Mesenchymal stem cell (in vitro differentiated cells and primary cell): ENCODE measurements around the gene DGCR6L.
"Not testable (repeated sequence)": the region's sequence is repeated elsewhere in the genome, so short reads cannot be mapped to it uniquely, and the experiment has no call there.

Experiments used
- DNase-seq: peaks from one replicate; pipeline ENCODE4 v3.0.0-alpha.2; 2013
- H2AFZ ChIP-seq: one replicate; pipeline ENCODE4 v1.6.1; 2013; ENCODE audit warnings: low read depth, mild to moderate bottlenecking, control low read depth, inconsistent platforms, low read length, moderate library complexity
- H2AK5ac ChIP-seq: 2 replicates; pipeline ENCODE4 v1.6.1; 2013; ENCODE audit warnings: low read length, moderate library complexity, mild to moderate bottlenecking, inconsistent platforms; ENCODE audit not compliant: severe bottlenecking
- H2BK120ac ChIP-seq: one replicate; pipeline ENCODE4 v1.6.1; 2013; ENCODE audit warnings: low read depth, mild to moderate bottlenecking, inconsistent platforms, low read length, moderate library complexity
- H2BK12ac ChIP-seq, 2 experiments: one replicate each; pipeline ENCODE4 v1.6.1; 2013; ENCODE audit warnings: inconsistent platforms in 2 of 2, low read length in 2 of 2, mild to moderate bottlenecking in 2 of 2, moderate library complexity in 2 of 2, control low read depth in 1 of 2
- H2BK15ac ChIP-seq: one replicate; pipeline ENCODE4 v1.6.1; 2013; ENCODE audit warnings: mild to moderate bottlenecking, low read depth, inconsistent platforms; ENCODE audit not compliant: poor library complexity, severe bottlenecking
- H2BK5ac ChIP-seq: 2 replicates; pipeline ENCODE4 v1.6.1; 2013; ENCODE audit warnings: low read depth, mild to moderate bottlenecking, low read length, control low read depth, inconsistent platforms; ENCODE audit not compliant: poor library complexity, severe bottlenecking
- H3K14ac ChIP-seq, 2 experiments: one replicate each; pipeline ENCODE4 v1.6.1; 2013; ENCODE audit warnings: inconsistent platforms in 2 of 2, low read length in 2 of 2, control low read depth in 1 of 2, mild to moderate bottlenecking in 1 of 2, moderate library complexity in 1 of 2
- H3K18ac ChIP-seq, 2 experiments: one replicate each; pipeline ENCODE4 v1.6.1; 2013; ENCODE audit warnings: inconsistent platforms in 2 of 2, low read length in 2 of 2, control low read depth in 1 of 2, low read depth in 1 of 2, mild to moderate bottlenecking in 1 of 2
- H3K23ac ChIP-seq, 2 experiments: one replicate each; pipeline ENCODE4 v1.6.1; 2013; ENCODE audit warnings: inconsistent platforms in 2 of 2, low read length in 2 of 2, mild to moderate bottlenecking in 2 of 2, moderate library complexity in 2 of 2, control low read depth in 1 of 2
- H3K27ac ChIP-seq: 2 replicates; pipeline ENCODE4 v1.5.1; 2013; ENCODE audit warnings: mild to moderate bottlenecking, moderate library complexity, low read length, control low read depth, inconsistent platforms; ENCODE audit not compliant: poor library complexity, severe bottlenecking
- H3K27me3 ChIP-seq, 2 experiments: 2 replicates each; pipeline versions ENCODE4 v1.6.1 to v1.7.0; 2013; ENCODE audit warnings: low read length in 2 of 2, mild to moderate bottlenecking in 2 of 2, moderate library complexity in 2 of 2, control low read depth in 1 of 2, inconsistent platforms in 1 of 2; ENCODE audit not compliant: control insufficient read depth in 1 of 2, insufficient read depth in 1 of 2
- H3K36me3 ChIP-seq, 2 experiments: 2 replicates each; pipeline versions ENCODE4 v1.6.1 to v1.7.0; 2013; ENCODE audit warnings: low read length in 2 of 2, control low read depth in 1 of 2, inconsistent platforms in 1 of 2, low read depth in 1 of 2, mild to moderate bottlenecking in 1 of 2; ENCODE audit not compliant: insufficient read depth in 2 of 2, control insufficient read depth in 1 of 2
- H3K4ac ChIP-seq, 2 experiments: one replicate each; pipeline ENCODE4 v1.6.1; 2013; ENCODE audit warnings: inconsistent platforms in 2 of 2, low read length in 2 of 2, mild to moderate bottlenecking in 2 of 2, moderate library complexity in 2 of 2, control low read depth in 1 of 2, low read depth in 1 of 2
- H3K4me1 ChIP-seq: 2 replicates; pipeline ENCODE4 v1.6.1; 2013; ENCODE audit warnings: low read depth, low read length, control low read depth; ENCODE audit not compliant: control insufficient read depth, insufficient read depth
- H3K4me2 ChIP-seq: 2 replicates; pipeline ENCODE4 v1.6.1; 2013; ENCODE audit warnings: low read length, mild to moderate bottlenecking, inconsistent platforms; ENCODE audit not compliant: poor library complexity, severe bottlenecking
- H3K4me3 ChIP-seq, 2 experiments: 2 replicates each; pipeline versions ENCODE4 v1.5.1 to v1.7.0; 2013; ENCODE audit warnings: low read length in 2 of 2, mild to moderate bottlenecking in 2 of 2, control low read depth in 1 of 2, low read depth in 1 of 2; ENCODE audit not compliant: insufficient read depth in 1 of 2
- H3K79me1 ChIP-seq: replicated peaks from 2 replicates; pipeline ENCODE4 v1.6.1; 2013; ENCODE audit warnings: mild to moderate bottlenecking, control low read depth, low read length, inconsistent platforms; ENCODE audit not compliant: poor library complexity, severe bottlenecking
- H3K9ac ChIP-seq: 2 replicates; pipeline ENCODE4 v1.7.0; 2013; ENCODE audit warnings: mild to moderate bottlenecking, low read length, moderate library complexity
- H3K9me3 ChIP-seq: 2 replicates; pipeline ENCODE4 v1.7.0; 2013; ENCODE audit warnings: mild to moderate bottlenecking, low read length; ENCODE audit not compliant: control insufficient read depth
- H4K8ac ChIP-seq: one replicate; pipeline ENCODE4 v1.6.1; 2013; ENCODE audit warnings: inconsistent platforms, mild to moderate bottlenecking, low read length, moderate library complexity
- H4K91ac ChIP-seq: one replicate; pipeline ENCODE4 v1.6.1; 2013; ENCODE audit warnings: mild to moderate bottlenecking, low read length, inconsistent platforms
- WGBS: methylation state at CpG from one replicate; pipeline ENCODE4 v1.1.7; 2013; ENCODE audit warnings: mixed read lengths; 5-methylcytosine and 5-hydroxymethylcytosine counted together

DGCR6L gene

DNA sequence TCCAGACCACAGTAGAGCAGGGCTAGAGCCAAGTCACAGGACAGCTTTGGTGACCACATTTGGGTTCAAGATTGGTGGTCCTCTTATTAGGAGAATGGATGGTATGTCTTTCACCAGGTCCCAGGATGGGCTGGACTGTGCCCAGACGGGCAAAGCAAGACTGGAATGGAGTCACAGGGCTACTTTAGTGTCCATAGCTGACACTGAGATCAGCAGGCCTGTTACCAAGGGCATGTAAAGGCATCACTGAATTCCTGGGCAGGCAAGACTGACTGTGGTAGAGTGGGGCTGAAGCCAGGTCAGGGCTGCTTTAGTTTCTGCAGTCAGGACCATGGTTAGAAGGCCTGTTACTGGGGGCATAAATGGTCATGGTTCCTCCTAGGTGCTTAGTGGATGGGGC, 6.1 kb upstream of the DGCR6L start:
- H3K18ac ChIP-seq, H3K4ac ChIP-seq, H3K4me2 ChIP-seq, H2BK120ac ChIP-seq, H3K9me3 ChIP-seq, H2AFZ ChIP-seq, H2AK5ac ChIP-seq, H2BK12ac ChIP-seq, DNase-seq, H2BK5ac ChIP-seq, H4K91ac ChIP-seq, H3K9ac ChIP-seq, H3K14ac ChIP-seq, H2BK15ac ChIP-seq, H3K23ac ChIP-seq, H3K36me3 ChIP-seq, H3K4me3 ChIP-seq, H4K8ac ChIP-seq, H3K27me3 ChIP-seq, H3K27ac ChIP-seq: not testable (repeated sequence)
- peaks cover 14% of the 10 kb centered on the region for H3K79me1 ChIP-seq
- 57% methylated on average over 1 of the region's 1 CpG for WGBS
- peaks cover 17% of the 10 kb centered on the region for H3K4me1 ChIP-seq

DNA sequence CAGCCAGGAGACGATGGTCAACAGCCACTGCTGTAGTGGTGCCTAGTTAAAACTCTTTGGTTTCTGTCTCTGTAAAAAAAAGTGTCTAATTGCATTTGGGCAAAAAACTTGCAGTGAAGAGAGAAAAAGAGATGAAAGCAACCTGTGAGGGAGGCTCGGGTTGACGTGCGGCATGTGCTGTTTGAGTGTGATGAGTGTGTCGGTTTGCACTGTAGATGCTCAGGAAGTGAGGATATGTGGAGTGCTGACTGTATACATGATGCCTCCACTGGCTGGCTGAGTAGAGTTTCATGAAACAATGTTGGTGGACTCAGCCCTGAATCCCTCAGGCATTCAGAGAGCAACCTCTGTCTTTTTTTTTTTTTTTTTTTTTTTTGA, 4.3 kb upstream of the DGCR6L start:
- Histone ChIP-seq H3K4ac (no peak overlapping the region), H3K9me3 (no peaks in the 10 kb centered on the region), H2BK120ac (no peak overlapping the region), H3K4me2 (no peak overlapping the region), H3K27ac (no peak overlapping the region), H2BK12ac (no peak overlapping the region), H2BK5ac (no peak overlapping the region), H4K91ac (no peak overlapping the region), H3K4me1 (peaks cover 22% of the 10 kb centered on the region), H3K36me3 (no peaks in the 10 kb centered on the region), H3K9ac (peak overlapping the region; percentile 70), H3K79me1 (peaks cover 23% of the 10 kb centered on the region), H3K27me3 (no peaks in the 10 kb centered on the region), H2BK15ac (no peak overlapping the region), H2AFZ (no peak overlapping the region), H3K23ac (no peak overlapping the region), H3K14ac (no peak overlapping the region), H3K18ac (no peak overlapping the region), H3K4me3 (peak overlapping the region in 1 of 2 experiments; percentile 4), H2AK5ac (no peak overlapping the region), H4K8ac (no peak overlapping the region)
- no peak for DNase-seq
- WGBS, result 92% methylated on average over 5 of the region's 5 CpGs

DNA sequence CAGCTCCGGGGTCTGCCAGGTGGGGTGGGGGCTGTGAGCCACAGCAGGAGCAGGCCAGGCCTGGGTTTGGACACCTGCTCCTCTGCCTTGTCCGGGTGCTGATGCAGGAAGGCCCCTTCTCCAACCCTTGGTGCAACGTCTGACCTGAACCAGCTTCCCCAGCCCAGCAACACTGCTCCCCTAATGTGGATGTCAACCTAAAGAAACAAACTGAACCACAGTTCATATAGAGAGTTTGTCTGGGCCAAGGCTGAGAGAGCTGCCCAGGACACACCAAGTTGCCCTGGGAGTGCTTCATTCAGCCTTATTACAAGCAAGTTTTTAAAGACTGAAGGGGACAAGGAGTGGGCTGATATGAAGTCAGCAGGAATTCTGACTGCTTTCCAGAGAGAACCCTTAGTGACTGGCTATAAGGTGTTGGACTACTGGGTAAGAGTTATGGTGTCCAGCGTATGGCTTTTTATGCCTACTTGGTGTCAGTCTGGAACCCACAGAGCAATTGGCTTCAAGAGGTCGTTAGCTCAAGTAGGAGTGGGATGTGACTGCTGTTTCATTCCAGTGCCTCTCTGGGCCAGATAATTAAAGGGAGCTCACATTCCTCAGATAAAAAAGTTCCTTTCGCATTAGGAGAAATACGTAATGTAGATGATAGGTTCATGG, 1.8 kb upstream of the DGCR6L start:
- not testable (repeated sequence) for H3K4ac ChIP-seq, DNase-seq, H3K18ac ChIP-seq, H2AFZ ChIP-seq, H3K36me3 ChIP-seq, H2BK120ac ChIP-seq, H2AK5ac ChIP-seq, H3K14ac ChIP-seq, H3K4me2 ChIP-seq, H4K91ac ChIP-seq, H3K23ac ChIP-seq, H2BK15ac ChIP-seq, H3K27ac ChIP-seq, H3K9ac ChIP-seq, H3K27me3 ChIP-seq, H2BK5ac ChIP-seq, H3K9me3 ChIP-seq, H4K8ac ChIP-seq
- peak overlapping the region in 1 of 2 experiments; percentile 34 for H2BK12ac ChIP-seq
- H3K79me1 ChIP-seq, result peaks cover 31% of the 10 kb centered on the region
- peak overlapping the region in 1 of 2 experiments; percentile 90 for H3K4me3 ChIP-seq
- H3K4me1 ChIP-seq, result peaks cover 28% of the 10 kb centered on the region
- 82% methylated on average over 5 of the region's 7 CpGs for WGBS

GRCh38 chr22:20320659-20321551, 1.0 kb upstream of the DGCR6L start:
- not testable (repeated sequence) for H2AFZ ChIP-seq, H2AK5ac ChIP-seq, H3K36me3 ChIP-seq, H3K27me3 ChIP-seq, H3K9me3 ChIP-seq, H2BK5ac ChIP-seq, H3K27ac ChIP-seq
- Histone ChIP-seq H3K9ac (peak overlapping the region; percentile 94), H3K14ac (peak overlapping the region in 1 of 2 experiments; percentile 99), H2BK15ac (peak overlapping the region; percentile 80), H4K91ac (peak overlapping the region; percentile 93), H3K4me1 (peaks cover 30% of the 10 kb centered on the region), H3K4ac (peak overlapping the region; percentile 75 to 94), H4K8ac (peak overlapping the region; percentile 96), H2BK120ac (peak overlapping the region; percentile 85), H3K23ac (peak overlapping the region; percentile 34 to 73), H3K18ac (peak overlapping the region; percentile 94 to 97), H3K4me3 (peak overlapping the region; percentile 90 to 97), H3K4me2 (peak overlapping the region; percentile 92), H3K79me1 (peaks cover 37% of the 10 kb centered on the region), H2BK12ac (peak overlapping the region in 1 of 2 experiments; percentile 34)
- peak; percentile 36 for DNase-seq
- WGBS, result 51% methylated on average over 20 of the region's 20 CpGs
